Stimulated activated CD4-positive, alpha-beta T cell treated with anti-CD3 and anti-CD28 coated beads, Interleukin-4, amount 100 ng/mL, for 4 hours (primary cell): ENCODE data around the gene MRPL30.
"Not testable (repeated sequence)": the region's sequence is repeated elsewhere in the genome, so short reads cannot be mapped to it uniquely, and the experiment has no call there.

Source experiments
- DNase-seq, 2 experiments: peaks; one replicate each; pipeline ENCODE4 v3.0.0-alpha.2; 2020

Gene MRPL30

DNA sequence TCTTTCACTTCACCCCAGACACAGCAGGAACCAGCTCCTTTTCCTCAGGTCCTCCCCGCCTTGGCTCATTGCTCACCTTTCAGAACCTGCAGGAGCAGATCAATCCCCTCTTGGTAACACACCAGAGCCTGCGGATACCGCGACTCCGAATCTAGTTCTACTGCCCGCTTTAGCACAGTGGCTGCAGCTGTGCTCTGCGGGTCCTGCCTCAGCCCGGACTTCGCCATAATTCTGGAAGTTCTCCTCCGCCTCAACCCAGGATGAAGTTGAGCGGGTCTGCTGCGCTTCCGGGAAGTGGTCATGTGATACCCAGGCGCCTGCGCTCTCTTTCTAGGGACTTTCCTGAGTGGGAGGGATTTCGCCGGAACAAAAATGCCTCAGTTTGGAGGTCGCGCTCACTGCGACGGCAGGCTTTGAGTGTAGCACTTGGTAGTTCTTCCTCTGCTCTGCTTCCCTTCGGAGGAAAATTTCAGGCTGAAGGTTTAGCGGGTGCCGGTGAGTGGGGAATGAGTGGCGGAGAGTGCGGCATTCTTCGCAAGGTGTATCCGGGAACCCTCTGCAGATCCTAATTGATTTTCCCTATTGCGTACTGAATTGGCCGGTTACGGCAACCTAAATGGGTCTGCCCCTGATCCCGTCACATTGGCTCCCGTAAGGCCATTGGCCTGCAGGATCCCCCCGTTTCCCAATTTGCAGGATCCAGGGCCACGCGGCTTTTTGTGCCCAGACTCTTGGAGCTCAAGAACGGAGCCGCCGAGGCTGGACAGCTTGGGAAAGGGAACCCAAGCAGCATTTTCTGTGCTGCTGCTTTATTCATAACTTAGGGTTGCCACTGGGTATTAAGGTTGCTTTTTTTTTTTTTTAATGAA lies at the start of gene MRPL30, which contains the start of gene MITD1:
MRPL30 (plus strand) TSS at position 430 of the 869 bp plus-strand sequence. CDS start 5,020 bp downstream, outside the sequence.
MITD1 (minus strand) TSS at position 304 of the 869 bp plus-strand sequence; CDS start at position 227, 77 bp downstream.
- DNase-seq = peak; percentile 77 to 88

DNA sequence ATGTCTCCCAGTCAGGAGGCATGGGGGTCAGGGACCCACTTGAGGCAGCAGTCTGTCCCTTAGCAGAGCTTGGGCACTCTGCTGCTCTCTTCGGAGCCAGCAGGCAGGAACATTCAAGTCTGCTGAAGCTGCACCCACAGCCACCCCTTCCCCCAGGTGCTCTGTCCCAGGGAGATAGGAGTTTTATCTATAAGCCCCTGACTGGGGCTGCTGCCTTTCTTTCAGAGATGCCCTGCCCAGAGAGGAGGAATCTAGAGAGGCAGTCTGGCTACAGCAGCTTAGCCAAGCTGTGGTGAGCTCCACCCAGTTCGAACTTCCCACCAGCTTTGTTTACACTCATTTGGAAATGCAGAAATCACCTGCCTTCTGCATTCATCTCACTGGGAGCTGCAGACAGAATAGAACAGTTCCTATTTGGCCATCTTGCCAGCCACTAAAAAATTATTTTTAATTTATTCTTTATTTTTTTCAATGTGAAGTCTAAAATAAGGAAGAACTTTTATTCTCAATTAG lies 45.9 kb upstream of the MRPL30 start:
- not testable (repeated sequence) for DNase-seq

DNA sequence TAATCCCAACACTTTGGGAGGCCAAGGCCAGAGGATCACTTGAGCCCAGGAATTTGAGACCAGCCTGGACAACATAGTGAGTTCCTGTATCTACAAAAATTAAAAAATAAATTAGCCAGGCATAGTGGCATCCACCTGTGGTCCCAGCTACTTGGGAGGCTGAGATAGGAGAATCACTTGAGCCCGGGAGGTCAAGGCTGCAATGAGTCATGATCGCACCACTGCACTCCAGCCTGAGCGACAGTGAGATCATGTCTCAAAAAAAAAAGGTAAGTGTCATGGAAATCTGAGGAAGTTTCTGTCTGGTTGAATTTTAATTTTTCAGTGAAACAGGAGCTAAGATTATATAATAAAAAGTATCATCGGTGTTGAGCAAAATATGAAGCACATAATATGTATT lies 42.0 kb upstream of the MRPL30 start:
- DNase-seq = no peak

DNA sequence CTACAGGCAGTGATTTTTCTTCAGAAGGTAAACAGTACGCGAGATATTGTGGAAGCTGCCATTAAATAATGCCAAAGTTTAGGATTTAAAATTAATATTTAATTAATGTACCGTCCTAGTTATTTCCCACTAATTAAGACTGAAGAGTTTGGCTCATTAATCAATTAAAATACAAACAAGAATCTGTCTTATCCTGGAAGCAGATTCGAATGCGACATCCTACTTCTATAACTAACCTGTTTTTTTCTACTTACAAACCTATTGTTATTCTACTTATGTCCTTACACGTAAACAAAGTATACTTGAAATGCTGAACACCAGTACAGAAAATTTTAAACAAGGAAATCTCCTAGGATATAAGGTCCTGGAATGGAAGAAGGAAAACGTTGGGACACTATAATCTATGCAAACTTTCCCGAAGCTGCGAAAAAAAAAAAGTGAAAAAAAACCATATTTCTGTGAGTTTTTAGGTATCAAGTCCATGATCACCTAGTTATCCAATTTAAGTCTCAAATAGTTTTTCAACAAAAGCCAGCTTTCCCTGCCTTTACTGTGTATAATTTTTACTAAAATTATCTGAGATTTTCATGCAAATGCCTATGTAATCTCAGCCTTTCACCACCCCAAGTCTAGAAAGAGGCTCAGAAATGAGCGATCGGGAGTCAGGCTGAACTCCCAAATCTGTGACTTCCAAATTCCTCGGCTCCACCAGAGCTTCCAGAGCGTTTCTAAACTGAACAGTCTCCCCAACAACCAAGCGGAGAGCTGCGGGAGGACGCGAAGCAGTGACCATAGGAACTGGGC lies 40.7 kb upstream of the MRPL30 start:
- no peak for DNase-seq

DNA sequence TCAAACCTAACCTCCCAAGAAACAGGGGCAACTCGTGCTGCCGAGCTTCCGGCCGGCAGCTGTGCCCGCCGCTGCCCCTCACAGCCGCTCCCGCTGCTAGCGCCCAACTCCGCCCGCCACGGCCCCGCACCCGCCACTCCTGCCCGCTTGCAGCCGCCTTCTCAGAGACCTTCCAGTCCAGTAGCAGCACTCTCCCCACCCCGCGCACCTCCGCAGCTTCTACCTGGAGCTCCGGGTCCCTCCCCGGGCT lies 40.2 kb upstream of the MRPL30 start:
- no peak for DNase-seq

DNA sequence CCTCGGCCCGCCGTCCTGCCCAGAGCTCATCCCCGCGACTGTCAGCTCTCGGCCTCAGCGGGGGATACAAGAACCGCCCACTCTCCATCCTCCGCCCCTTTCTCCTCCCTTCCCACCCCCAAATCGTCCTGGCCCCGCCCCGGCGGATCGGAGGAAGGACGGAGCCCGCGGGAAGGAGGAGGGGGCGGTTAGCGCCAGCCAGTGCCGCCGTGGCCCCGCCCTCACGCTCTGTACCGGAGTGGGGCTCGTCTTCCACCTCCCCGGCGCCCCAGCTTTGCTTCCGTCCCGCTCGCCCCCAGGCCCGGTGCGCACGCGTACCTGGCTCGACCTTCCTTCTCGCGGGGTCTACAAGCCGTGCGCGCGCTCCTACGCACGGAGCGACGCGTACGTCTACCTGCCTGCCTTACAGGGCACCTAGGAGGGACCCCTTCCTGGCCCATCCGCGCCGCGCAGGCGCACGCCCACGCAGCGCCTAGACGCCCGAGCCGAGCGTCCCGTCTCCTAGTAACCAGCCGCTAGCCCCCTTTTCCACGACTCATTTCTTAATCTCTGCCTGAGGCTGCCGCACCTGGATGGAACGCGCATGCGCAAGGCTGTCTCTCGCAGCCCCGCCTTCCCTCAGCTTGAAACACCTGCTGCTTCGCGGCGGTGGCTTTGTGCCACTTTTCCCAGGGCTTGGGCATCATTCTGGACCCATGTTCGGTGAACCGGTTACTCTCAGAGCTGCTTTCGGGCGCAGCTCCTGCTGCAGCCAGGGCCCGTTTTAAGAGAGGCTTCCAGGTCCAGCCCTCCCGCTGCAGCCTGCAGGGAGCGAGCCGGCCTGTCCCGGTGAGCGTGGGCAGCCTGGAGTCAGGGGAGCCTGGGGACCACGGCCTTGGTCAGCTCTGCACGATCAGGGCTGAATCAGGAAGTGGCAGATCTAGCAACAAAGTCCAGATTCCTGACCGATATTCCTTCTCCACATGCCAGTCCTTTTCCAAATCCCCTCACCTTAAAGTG lies 39.6 kb upstream of the MRPL30 start, which contains the start of gene C2orf15:
C2orf15 (plus strand) TSS at position 598 of the 999 bp plus-strand sequence. CDS start 8,852 bp downstream, outside the sequence.
- DNase-seq = peak; percentile 97

DNA sequence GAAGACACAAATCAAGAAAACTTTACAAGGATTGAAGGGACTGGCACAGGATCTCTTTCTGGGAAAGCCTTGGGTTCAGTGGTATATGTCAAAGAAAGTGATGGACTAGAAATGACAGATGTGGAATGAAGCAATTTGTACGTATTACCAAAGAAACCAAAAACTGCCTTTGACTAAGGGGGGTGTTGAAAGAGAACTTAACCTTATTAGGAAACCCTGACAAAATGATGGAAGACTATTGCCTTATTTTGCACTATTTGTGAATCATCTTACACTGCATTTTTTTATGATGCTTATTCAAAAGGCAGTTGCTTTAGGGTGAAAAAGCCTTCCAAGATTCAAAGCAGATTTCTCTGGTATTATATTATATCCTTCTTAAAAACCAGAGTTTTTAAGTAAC lies 30.3 kb upstream of the MRPL30 start:
- no peak for DNase-seq

DNA sequence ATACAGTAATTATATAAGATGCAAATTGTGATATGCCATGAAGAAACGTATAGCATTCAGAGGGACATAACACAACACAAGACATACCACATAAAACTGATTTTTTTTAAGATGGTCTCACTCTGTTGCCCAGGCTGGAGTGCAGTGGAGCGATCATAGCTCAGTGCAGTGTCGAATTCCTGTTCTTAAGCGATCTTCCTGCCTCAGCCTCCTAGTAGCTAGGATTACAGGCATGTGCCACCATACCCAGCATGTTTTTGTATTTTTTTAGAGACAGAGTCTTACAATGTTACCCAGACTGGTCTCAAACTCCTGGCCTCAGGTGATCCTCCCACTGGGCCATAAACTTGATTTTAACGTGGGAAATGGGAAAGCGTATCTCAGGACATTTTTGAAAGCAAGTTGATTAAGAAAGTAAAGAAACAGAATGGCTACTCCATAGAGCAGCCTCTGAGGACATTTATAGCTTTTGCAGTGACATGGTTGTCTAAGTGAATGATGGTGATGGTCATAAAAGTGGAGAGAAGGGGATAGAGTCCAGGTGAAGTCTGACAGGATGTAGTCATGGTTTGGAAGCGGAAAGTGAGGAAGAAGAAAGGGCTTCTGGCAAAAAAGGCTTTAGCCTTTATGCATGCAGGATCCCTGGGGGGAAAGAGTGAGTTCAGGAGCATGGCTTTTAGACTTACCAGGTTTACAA lies 28.6 kb upstream of the MRPL30 start:
- no peak for DNase-seq

DNA sequence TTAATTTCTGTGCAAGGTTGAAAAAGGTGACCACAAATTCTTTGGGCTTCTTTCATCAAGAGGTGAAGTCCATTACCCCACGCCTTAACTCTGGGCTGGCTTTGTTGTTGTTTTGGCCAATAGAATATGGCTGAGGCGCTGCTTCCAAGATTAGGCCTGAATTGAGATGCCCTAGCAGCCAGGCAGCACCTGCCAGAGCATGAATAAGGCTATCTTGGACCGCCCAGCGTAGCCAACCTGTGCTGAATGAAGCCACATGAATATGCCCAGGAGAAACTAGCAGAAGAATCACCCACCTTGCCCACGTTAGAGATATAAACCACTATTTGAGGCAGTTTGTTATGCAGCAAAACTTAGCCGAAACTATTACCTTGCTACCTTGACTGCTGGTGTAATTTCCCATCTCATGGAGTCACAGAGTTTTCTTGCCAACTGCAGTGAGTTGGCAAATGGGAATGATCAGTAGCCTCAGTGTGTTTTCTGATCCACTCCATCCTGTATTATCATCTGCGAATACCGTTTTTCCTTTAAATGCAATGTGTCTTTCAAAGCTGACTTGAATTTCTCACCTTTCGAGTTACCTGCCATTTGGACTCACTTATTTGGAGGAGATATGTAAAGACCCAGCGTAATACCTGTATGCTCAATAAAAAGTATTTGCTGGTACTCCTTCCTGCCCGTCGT lies 26.9 kb upstream of the MRPL30 start:
- DNase-seq = no peak

DNA sequence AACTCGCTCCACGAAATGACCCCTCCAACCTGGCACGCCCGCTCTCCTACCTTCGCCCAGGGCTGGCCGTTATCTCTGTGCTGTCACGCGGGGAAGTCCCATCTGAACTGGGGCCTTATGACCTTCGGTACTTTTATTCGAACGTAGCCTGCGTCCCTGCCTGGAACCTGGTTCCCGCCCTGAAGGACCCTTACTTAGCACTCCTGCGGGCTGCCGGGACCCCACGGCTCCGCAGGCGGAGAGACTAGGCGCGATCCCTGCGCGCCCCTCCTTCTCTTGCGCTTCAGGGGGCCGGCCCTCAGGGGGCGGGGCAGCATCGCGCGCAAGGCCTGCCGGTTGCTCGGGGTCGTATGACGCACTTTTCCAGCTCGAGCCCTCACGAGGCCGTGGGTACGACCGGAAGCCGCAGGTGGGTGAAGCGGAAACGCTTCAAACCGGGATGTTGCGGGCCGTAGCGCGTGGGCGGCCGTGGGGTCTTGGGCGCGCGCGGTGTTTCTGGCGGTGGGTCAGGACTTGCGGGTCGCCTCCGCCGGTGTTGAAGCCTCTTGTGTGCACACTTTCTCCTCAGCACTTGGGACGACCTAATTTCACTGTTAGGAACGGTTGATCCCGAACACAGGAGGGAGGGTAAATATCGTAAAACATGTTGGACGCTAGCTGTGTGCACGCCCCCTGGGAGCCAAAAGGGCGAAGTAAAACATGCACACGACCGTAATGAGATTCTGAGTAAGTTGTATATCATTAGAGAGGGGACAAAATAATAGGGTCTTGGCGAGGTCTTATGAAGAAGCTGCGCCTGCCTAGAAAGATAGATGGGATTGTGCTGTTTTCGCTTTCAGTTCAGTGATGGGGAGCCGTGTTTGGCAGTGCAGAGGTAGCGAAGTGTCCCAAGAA lies 26.1 kb upstream of the MRPL30 start, which contains the start of the genes LIPT1 and TSGA10:
LIPT1 (plus strand) TSS at position 325 of the 894 bp plus-strand sequence. CDS start 6,991 bp downstream, outside the sequence.
TSGA10 (minus strand) TSS at position 300 of the 894 bp plus-strand sequence. CDS start 45,503 bp downstream, outside the sequence.
- DNase-seq = peak; percentile 88 to 93

DNA sequence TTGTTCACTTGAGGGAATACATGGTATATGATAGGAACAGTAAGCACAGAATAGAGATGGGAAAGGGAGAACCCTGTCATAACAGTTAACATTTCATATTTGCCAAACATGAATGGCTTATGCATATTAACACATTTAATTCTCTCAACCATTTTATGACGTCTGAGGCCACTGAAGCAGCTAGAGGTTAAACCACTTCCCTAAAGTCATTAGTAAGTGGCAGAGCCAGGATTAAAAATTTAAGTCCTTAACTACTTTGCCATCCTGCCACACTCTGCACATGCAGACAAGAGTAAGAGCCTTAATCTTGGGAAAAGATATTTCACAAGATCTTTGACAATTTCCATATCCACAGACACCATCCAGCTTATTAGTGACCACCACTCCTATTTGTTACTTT lies 24.1 kb upstream of the MRPL30 start:
- no peak for DNase-seq

DNA sequence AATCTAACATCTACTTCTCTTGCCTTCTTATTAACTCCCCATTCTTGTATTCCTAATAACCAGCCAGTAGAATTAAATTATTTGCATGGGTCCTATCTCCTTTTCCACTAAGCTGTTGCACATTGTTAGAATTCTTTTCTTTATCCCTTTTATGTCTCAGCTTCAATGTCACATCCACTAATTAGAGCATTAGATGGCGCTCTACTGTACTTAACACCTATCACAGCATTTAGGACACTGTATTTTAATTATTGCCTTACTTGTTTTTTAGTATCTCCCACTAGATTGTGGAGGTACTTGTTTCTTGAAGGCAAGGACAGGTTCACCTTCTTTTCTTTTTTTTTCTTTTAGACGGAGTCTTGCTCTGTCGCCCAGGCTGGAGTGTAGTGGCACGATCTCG lies 22.4 kb upstream of the MRPL30 start:
- DNase-seq = no peak

DNA sequence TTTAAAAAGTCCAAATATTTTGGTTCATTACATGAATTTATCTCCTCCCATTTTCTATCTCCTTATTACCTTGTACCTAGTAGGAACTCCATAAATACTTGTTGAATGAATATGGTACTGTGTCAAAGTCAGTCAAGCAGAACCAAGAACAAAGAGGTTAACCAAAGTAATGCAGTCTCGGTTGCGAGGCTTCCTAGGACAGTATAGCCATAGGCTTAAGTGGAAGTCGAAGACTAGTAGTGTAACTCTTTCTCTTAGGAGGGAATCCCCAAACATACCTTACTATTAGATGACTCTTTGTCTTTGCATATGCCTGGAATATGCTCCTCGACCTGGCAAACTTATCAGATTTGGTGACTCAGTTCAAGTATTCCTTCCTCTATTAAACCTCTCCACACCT lies 21.4 kb upstream of the MRPL30 start:
- DNase-seq = no peak

DNA sequence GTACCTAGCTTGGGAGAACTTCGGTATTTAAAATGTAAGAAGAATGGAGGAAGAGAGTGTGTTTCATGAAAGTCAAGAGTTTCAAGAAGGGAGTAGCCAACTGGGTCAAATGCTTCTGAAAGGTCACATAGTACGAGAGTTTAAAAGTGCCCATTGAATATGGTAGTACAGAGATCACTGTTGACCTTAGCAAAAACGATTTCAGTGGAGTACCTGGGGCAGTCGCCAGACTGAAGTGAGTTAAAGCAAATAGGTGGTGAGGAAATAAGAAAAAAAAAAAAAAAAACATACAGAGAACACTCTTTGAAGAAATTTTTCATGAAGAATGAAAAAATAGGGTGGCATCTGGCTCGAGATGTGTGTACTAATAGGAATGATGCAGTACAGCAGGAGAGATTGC lies 14.8 kb upstream of the MRPL30 start:
- DNase-seq = no peak

DNA sequence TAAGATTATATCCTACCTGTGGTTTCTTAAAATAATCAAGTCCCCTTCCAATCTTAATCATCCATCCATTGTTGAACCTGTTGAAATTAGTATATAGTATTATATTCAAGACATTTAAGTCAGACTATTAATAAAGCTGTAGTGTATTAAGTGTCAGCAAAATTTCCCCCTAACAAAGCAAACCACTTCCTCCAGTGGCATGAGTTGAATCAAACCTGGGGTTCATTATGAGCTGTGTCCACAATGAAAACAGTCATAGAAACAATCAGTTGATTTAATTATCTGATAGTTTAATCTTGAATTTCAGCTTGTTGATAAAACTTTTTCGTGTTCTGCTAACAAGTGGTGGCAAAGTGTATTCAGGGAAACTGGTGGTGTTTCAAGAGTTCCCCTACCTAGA lies 11.4 kb upstream of the MRPL30 start:
- DNase-seq = no peak

DNA sequence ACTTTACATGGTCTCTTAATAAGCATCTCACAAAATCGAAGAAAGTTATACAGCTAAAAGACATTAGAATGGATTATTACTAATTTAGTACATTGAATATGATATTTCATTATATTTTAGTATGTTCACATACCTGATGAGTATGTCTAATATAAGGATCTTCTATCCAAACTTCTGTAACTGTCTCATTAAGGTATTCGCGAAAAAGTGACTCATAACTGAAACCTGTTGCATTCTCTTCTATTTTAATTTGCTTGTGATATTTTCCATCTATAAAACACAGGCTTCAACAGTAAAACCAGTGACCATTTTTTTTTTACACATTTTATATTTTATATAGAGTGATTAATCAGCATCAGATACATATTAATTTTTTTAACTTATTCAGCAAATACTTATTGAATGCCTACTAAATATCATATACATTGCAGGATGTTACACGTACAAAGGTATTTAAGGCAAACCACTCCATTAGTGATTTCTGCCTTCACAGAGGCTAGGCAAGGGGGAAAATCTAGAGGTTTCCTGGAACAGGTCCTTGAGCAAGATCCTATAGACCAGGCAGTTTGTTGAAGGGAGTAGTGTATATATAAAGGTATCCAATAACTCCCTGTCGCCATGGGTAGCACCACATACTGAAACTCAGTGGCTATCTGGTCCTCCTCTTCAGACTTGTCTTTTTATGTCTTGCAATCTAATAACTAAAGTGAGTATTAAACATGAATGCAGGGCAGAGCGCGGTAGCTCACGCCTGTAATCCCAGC lies 9.4 kb upstream of the MRPL30 start:
- DNase-seq = no peak

DNA sequence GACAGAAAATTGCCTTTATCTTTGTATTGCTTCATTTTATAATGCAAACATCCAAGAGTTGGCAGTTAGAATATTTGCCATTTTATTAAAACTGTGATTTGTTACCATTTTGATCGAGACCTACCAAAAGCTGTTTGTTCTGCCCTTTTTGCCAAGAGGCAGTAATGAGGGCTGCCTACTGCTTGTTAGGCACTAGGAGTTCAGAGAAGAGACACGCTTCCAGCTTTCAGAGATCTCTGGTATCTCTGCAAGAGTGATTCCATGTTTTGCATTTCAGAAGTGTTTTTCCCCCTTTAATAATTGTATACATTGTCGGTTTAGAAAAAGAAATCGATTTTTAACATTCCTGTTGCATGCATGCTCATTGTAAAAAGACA lies 628 bp downstream of the MRPL30 start:
- no peak for DNase-seq

DNA sequence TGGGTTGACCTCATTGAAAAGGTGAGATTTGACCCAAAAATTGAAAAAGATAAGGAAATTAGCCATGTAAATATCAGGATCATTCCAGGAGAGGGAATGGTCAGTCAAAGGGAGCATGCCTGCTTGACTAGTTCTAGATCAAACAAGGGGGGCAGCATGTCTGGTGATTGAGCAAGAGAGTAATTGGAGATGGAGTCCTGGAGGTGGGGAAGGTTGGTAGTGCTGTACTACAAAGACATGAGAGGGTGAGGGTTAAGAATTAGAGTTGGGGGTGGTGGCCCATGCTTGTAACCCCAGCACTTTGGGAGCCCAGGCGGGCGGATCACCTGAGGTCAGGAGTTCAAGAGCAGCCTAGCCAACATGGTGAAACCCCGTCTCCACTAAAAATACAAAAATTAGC lies 2.0 kb downstream of the MRPL30 start:
- DNase-seq = no peak

DNA sequence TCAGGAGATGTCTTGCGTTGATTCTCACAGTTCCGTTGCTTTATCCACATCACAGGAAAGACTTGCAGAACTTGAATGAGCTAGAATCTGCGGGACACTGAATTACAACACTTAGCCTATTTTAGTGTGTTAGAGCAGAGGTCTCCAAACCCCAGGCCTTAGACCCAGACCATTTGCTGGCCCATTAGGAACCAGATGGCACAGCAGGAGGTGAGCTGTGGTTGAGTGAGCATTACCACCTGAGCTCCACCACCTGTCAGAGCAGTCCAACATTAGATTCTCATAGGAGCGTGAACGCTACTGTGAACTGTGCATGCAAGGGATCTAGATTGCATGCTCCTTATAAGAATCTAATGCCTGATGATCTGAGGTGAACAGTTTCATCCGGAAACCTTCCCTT lies 3.8 kb downstream of the MRPL30 start:
- no peak for DNase-seq
